Activated effector memory CD4-positive, alpha-beta T cell treated with Interleukin-2 at 50 U/mL for 16 hours (primary cell): Measurements from ENCODE around the gene CELF4.

Experiments
- DNase-seq: peaks from one replicate; pipeline ENCODE4 v3.0.0-alpha.2; 2020

Gene CELF4

GRCh38 chr18:37571266-37571665 lies 5.7 kb upstream of the CELF4 start:
- no peak for DNase-seq

GRCh38 chr18:37570336-37570930 lies 4.8 kb upstream of the CELF4 start:
- no peak for DNase-seq

- DNase-seq = no peak
Measured at GRCh38 chr18:37568671-37569070, 3.1 kb upstream of the CELF4 start.

GRCh38 chr18:37567994-37568359 lies 2.4 kb upstream of the CELF4 start:
- no peak for DNase-seq

GRCh38 chr18:37567061-37567993 lies 1.7 kb upstream of the CELF4 start:
- no peak for DNase-seq

GRCh38 chr18:37566479-37567060 lies 972 bp upstream of the CELF4 start:
- DNase-seq = no peak

GRCh38 chr18:37565977-37566478 lies 430 bp upstream of the CELF4 start:
- no peak for DNase-seq

- no peak for DNase-seq
Measured at GRCh38 chr18:37564711-37565100, 892 bp downstream of the CELF4 start.

- DNase-seq = no peak
Measured at GRCh38 chr18:37563931-37564392, 1.6 kb downstream of the CELF4 start.

- no peak for DNase-seq
Measured at GRCh38 chr18:37561986-37562385, 3.6 kb downstream of the CELF4 start.

GRCh38 chr18:37560003-37560402 lies 5.6 kb downstream of the CELF4 start:
- DNase-seq = no peak

GRCh38 chr18:37559194-37559593 lies 6.4 kb downstream of the CELF4 start:
- DNase-seq = no peak

- DNase-seq = no peak
Measured at GRCh38 chr18:37554399-37554787, 11.2 kb downstream of the CELF4 start.

GRCh38 chr18:37553633-37554398 lies 11.8 kb downstream of the CELF4 start:
- DNase-seq = no peak

- no peak for DNase-seq
Measured at GRCh38 chr18:37552286-37552685, 13.3 kb downstream of the CELF4 start.

- DNase-seq = no peak
Measured at GRCh38 chr18:37551846-37552245, 13.8 kb downstream of the CELF4 start.

- DNase-seq = no peak
Measured at GRCh38 chr18:37551249-37551648, 14.3 kb downstream of the CELF4 start.

- no peak for DNase-seq
Measured at GRCh38 chr18:37550118-37550875, 15.3 kb downstream of the CELF4 start.

GRCh38 chr18:37548679-37549289 lies 16.8 kb downstream of the CELF4 start:
- DNase-seq = no peak

GRCh38 chr18:37547196-37547827 lies 18.3 kb downstream of the CELF4 start:
- no peak for DNase-seq

- DNase-seq = no peak
Measured at GRCh38 chr18:37546651-37547050, 18.9 kb downstream of the CELF4 start.

GRCh38 chr18:37546272-37546537 lies 19.4 kb downstream of the CELF4 start:
- DNase-seq = no peak
